Measurements from ENCODE around the gene CYGB. TPM values are rescaled to one million over a fixed set of nuclear protein-coding genes. Genes with fewer than 3 reads are reported as not detected.
A peak's percentile ranks its signal among the peaks of the same experiment; 100 is the strongest.

CYGB gene
- total and polyA plus RNA-seq, 2 of the 13 experiments (the other 11 are each of a cell fraction or from before 2014, with no cell fraction given) = 18.9 to 27.1 TPM

DNA sequence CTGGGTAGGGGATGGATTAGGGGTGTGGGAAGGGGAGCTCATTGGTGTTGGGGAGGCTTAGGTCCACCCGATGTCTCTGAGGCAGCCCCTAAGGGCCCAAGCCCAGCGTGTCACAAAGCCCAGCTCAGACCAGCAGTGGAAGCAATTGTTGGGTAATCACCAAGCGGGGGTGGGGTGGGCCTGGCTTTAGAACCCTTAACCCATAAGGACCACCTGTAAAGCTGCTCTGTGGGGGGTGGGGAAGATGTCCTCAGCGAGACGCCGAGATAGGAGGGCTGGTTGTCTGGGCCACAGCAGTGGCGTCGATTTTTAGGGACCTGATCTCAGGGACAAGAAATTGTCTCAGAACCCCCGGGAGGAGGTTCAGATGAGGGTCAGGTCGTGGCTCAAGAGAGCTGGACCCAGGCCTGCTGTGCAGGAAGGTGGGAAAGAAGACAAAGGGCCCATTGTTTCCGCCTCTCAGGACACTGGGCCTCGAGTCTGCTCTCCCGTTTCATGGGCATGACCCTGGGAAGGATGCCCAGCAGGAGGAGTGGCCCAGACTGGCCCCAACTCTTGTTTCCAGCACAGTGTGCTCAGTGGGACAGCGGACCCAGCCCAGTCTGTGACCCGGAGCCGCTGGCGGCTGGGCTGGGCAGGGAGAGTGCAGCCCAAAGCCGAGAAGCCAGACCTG is 32.2 kb upstream of the CYGB start (continued):
- no peak for TF ChIP-seq HNRNPH1 (optimal IDR thresholded peaks at IDR 0.05; ENCODE audit: low read depth, low read length)
- TF ChIP-seq SP1 (IDR thresholded peaks at IDR 0.05) = no peak
- 0 out of 2 replicates have a peak, but pooled peaks have one; percentile 31 for TF ChIP-seq SP1 (CRISPR knock-in tag; IDR thresholded peaks at IDR 0.05)
- no peak for TF ChIP-seq ONECUT2 (CRISPR knock-in tag; IDR thresholded peaks at IDR 0.05)
- no peak for TF ChIP-seq ZC3H13 (CRISPR knock-in tag; IDR thresholded peaks at IDR 0.05)
- TF ChIP-seq, protein P1, sequence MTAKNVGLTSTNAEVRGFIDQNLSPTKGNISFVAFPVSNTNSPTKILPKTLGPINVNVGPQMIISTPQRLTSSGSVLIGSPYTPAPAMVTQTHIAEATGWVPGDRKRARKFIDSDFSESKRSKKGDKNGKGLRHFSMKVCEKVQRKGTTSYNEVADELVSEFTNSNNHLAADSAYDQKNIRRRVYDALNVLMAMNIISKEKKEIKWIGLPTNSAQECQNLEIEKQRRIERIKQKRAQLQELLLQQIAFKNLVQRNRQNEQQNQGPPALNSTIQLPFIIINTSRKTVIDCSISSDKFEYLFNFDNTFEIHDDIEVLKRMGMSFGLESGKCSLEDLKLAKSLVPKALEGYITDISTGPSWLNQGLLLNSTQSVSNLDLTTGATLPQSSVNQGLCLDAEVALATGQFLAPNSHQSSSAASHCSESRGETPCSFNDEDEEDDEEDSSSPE (CRISPR knock-in tag; IDR thresholded peaks at IDR 0.05) = peak; percentile 65
- TF ChIP-seq STAT5B (CRISPR knock-in tag; IDR thresholded peaks at IDR 0.05) = no peak
- peak; percentile 74 for TF ChIP-seq ZFX (CRISPR knock-in tag; IDR thresholded peaks at IDR 0.05; ENCODE audit: low read depth)
- no peak for TF ChIP-seq ZNF766 (CRISPR knock-in tag; IDR thresholded peaks at IDR 0.05; ENCODE audit: borderline replicate concordance)
- peak; percentile 45 for TF ChIP-seq FOXA3 (CRISPR knock-in tag; IDR thresholded peaks at IDR 0.05)
- 0 out of 2 replicates have a peak, but pooled peaks have one; percentile 27 for TF ChIP-seq ZNF567 (CRISPR knock-in tag; IDR thresholded peaks at IDR 0.05; ENCODE audit: borderline replicate concordance)
- TF ChIP-seq SMAD3 (CRISPR knock-in tag; IDR thresholded peaks at IDR 0.05) = peak; percentile 48; the same call in 1 of the 2 replicates
- TF ChIP-seq IKZF1 (IDR thresholded peaks at IDR 0.05) = no peak
- TF ChIP-seq ARNTL (CRISPR knock-in tag; IDR thresholded peaks at IDR 0.05) = 0 out of 2 replicates have a peak, but pooled peaks have one; percentile 32
- TF ChIP-seq MBD4 (IDR thresholded peaks at IDR 0.05; ENCODE audit: borderline replicate concordance, low read length) = no peak
- TF ChIP-seq CBX5 (CRISPR knock-in tag; IDR thresholded peaks at IDR 0.05; ENCODE audit: borderline replicate concordance) = no peak; the same call in 1 of the 2 replicates
- TF ChIP-seq ZBTB7A (CRISPR knock-in tag; IDR thresholded peaks at IDR 0.05) = peak; percentile 41; the same call in 1 of the 2 replicates
- 0 out of 2 replicates have a peak, but pooled peaks have one; percentile 5 for TF ChIP-seq ZNF343 (CRISPR knock-in tag; IDR thresholded peaks at IDR 0.05)
- no peak for TF ChIP-seq RBM39 (IDR thresholded peaks at IDR 0.05; ENCODE audit: low read depth, low read length, poor library complexity, severe bottlenecking)
- no peak for TF ChIP-seq ARNT (IDR thresholded peaks at IDR 0.05)
- no peak for TF ChIP-seq CHCHD3 (CRISPR knock-in tag; IDR thresholded peaks at IDR 0.05)
- TF ChIP-seq SAP130 (CRISPR knock-in tag; IDR thresholded peaks at IDR 0.05; ENCODE audit: low read depth) = peak; percentile 53
- TF ChIP-seq LCORL (IDR thresholded peaks at IDR 0.05) = no peak
- TF ChIP-seq LCORL (CRISPR knock-in tag; IDR thresholded peaks at IDR 0.05) = peak; percentile 75
- TF ChIP-seq NR2F6 (IDR thresholded peaks at IDR 0.05) = peak; percentile 57
- TF ChIP-seq NR2F6 (CRISPR knock-in tag; IDR thresholded peaks at IDR 0.05) = peak; percentile 75; the same call in 1 of the 2 replicates
- TF ChIP-seq ZNF773 (CRISPR knock-in tag; IDR thresholded peaks at IDR 0.05; ENCODE audit: borderline replicate concordance) = no peak
- TF ChIP-seq AKAP8 (CRISPR knock-in tag; IDR thresholded peaks at IDR 0.05) = 0 out of 2 replicates have a peak, but pooled peaks have one; percentile 22
- TF ChIP-seq PHF21A (CRISPR knock-in tag; IDR thresholded peaks at IDR 0.05) = peak; percentile 29; the same call in 1 of the 2 replicates
- TF ChIP-seq MEIS1 (CRISPR knock-in tag; IDR thresholded peaks at IDR 0.05; ENCODE audit: borderline replicate concordance) = no peak
- TF ChIP-seq, protein P2, sequence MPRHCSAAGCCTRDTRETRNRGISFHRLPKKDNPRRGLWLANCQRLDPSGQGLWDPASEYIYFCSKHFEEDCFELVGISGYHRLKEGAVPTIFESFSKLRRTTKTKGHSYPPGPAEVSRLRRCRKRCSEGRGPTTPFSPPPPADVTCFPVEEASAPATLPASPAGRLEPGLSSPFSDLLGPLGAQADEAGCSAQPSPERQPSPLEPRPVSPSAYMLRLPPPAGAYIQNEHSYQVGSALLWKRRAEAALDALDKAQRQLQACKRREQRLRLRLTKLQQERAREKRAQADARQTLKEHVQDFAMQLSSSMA (CRISPR knock-in tag; IDR thresholded peaks at IDR 0.05) = no peak
- peak; percentile 59 for TF ChIP-seq ERF (CRISPR knock-in tag; IDR thresholded peaks at IDR 0.05)
- no peak for TF ChIP-seq JDP2 (CRISPR knock-in tag; IDR thresholded peaks at IDR 0.05; ENCODE audit: borderline replicate concordance)
- no peak; the same call in 1 of the 2 replicates for TF ChIP-seq BHLHE40 (IDR thresholded peaks at IDR 0.05; ENCODE audit: low read length)
